Neuronal stem cell (in vitro differentiated cells): ENCODE measurements around the gene HLA-E.

Experiments used
- DNase-seq: peaks from one replicate; pipeline ENCODE4 v3.0.0-alpha.2; 2013; ENCODE audit warnings: low spot score
- H2AFZ ChIP-seq: one replicate; pipeline ENCODE4 v1.6.1; 2013; ENCODE audit warnings: mild to moderate bottlenecking, low read length, inconsistent platforms
- H2AK5ac ChIP-seq: 2 replicates; pipeline ENCODE4 v1.6.1; 2013; ENCODE audit warnings: low read depth, mild to moderate bottlenecking, inconsistent platforms, low read length, moderate library complexity, mixed read lengths
- H2BK120ac ChIP-seq: 2 replicates; pipeline ENCODE4 v1.6.1; 2013; ENCODE audit warnings: low read depth, mild to moderate bottlenecking, inconsistent platforms, low read length, moderate library complexity, mixed read lengths
- H2BK12ac ChIP-seq: one replicate; pipeline ENCODE4 v1.6.1; 2013; ENCODE audit warnings: low read length, inconsistent platforms
- H2BK15ac ChIP-seq: 2 replicates; pipeline ENCODE4 v1.6.1; 2013; ENCODE audit warnings: mild to moderate bottlenecking, low read length, inconsistent platforms, mixed read lengths
- H2BK5ac ChIP-seq: one replicate; pipeline ENCODE4 v1.6.1; 2013; ENCODE audit warnings: inconsistent platforms, mild to moderate bottlenecking, low read length, moderate library complexity
- H3K14ac ChIP-seq: one replicate; pipeline ENCODE4 v1.6.1; 2013; ENCODE audit warnings: low read length, inconsistent platforms
- H3K18ac ChIP-seq: 2 replicates; pipeline ENCODE4 v1.6.1; 2013; ENCODE audit warnings: low read length, inconsistent platforms
- H3K23ac ChIP-seq: 2 replicates; pipeline ENCODE4 v1.6.1; 2013; ENCODE audit warnings: low read depth, mild to moderate bottlenecking, mixed read lengths, low read length, inconsistent platforms; ENCODE audit not compliant: poor library complexity
- H3K27ac ChIP-seq: replicated peaks from 3 replicates; pipeline ENCODE4 v1.5.1; 2013; ENCODE audit warnings: low read length, inconsistent platforms
- H3K27me3 ChIP-seq, 3 experiments: 2 replicates each; pipeline ENCODE4 v1.6.1; 2013; ENCODE audit warnings: low read length in 3 of 3, mild to moderate bottlenecking in 2 of 3, inconsistent platforms in 1 of 3, low read depth in 1 of 3, mixed read lengths in 1 of 3, moderate library complexity in 1 of 3; ENCODE audit not compliant: control insufficient read depth in 3 of 3, insufficient read depth in 3 of 3
- H3K36me3 ChIP-seq, 2 donors: replicated peaks in 1 of 2; 2 replicates each; pipeline ENCODE4 v1.6.1; 2013; ENCODE audit warnings: low read length in 2 of 2; ENCODE audit not compliant: control insufficient read depth in 2 of 2, insufficient read depth in 2 of 2
- H3K4ac ChIP-seq: 2 replicates; pipeline ENCODE4 v1.6.1; 2013; ENCODE audit warnings: inconsistent platforms, mild to moderate bottlenecking, low read length, moderate library complexity
- H3K4me1 ChIP-seq, 2 donors: 1 replicate in 1 of 2; 2 replicates in 1 of 2; pipeline ENCODE4 v1.6.1; 2013; ENCODE audit warnings: low read length in 2 of 2, low read depth in 1 of 2; ENCODE audit not compliant: control insufficient read depth in 2 of 2, insufficient read depth in 1 of 2
- H3K4me2 ChIP-seq: one replicate; pipeline ENCODE4 v1.6.1; 2013; ENCODE audit warnings: mild to moderate bottlenecking, low read length, inconsistent platforms; ENCODE audit not compliant: insufficient read depth, poor library complexity, severe bottlenecking
- H3K4me3 ChIP-seq, 2 donors: 2 replicates each; pipeline ENCODE4 v1.5.1; 2013; ENCODE audit warnings: low read length in 2 of 2, mild to moderate bottlenecking in 2 of 2, inconsistent platforms in 1 of 2, moderate library complexity in 1 of 2
- H3K79me1 ChIP-seq: one replicate; pipeline ENCODE4 v1.6.1; 2013; ENCODE audit warnings: low read depth, mild to moderate bottlenecking, inconsistent platforms, low read length, moderate library complexity
- H3K9ac ChIP-seq: one replicate; pipeline ENCODE4 v1.6.1; 2013; ENCODE audit warnings: mild to moderate bottlenecking, low read depth, low read length, inconsistent platforms; ENCODE audit not compliant: poor library complexity
- H3K9me3 ChIP-seq, 2 donors: replicated peaks in 1 of 2; 2 replicates each; pipeline versions ENCODE3 to v1.6.1; 2013; ENCODE audit warnings: low read length in 2 of 2, mild to moderate bottlenecking in 2 of 2, inconsistent platforms in 1 of 2, low read depth in 1 of 2, mixed read lengths in 1 of 2, moderate library complexity in 1 of 2; ENCODE audit not compliant: control insufficient read depth in 2 of 2, insufficient read depth in 1 of 2
- H4K8ac ChIP-seq: one replicate; pipeline ENCODE4 v1.6.1; 2013; ENCODE audit warnings: low read depth, mild to moderate bottlenecking, inconsistent platforms, low read length, moderate library complexity
- H4K91ac ChIP-seq: one replicate; pipeline ENCODE4 v1.6.1; 2013; ENCODE audit warnings: low read length, low read depth, mild to moderate bottlenecking, inconsistent platforms; ENCODE audit not compliant: poor library complexity
- WGBS, 2 donors: extraction: QIAGEN DNeasy Blood & Tissue Kit; methylation state at CpG; one replicate each; pipeline ENCODE4 v1.1.7; 2013; ENCODE audit warnings: missing lambda C conversion rate in 2 of 2, mixed read lengths in 1 of 2; ENCODE audit not compliant: insufficient read length in 2 of 2, insufficient replicate concordance in 1 of 2; ENCODE audit errors: extremely low coverage in 2 of 2; 5-methylcytosine and 5-hydroxymethylcytosine counted together

Gene HLA-E

DNA sequence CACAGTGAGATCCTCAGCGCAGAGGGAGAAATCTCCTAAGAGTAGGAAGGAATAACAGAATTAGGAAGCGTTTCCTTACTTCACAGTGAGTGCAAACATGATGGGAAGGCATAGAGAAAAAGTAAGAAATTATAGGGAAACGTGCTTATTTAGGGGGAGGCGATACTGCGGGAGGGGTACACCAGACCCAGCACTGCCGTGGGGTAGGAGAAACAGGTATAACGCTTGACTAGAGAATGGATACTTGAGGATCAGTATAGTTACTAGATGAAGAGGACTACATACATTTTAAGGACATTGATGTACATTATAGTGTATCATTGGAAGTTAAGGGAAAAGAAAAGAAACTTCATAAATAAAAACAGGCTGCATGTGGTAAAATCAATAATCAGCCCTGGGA lies 26.8 kb upstream of the HLA-E start:
- Histone ChIP-seq H3K23ac (no peak overlapping the region), H3K79me1 (no peaks in the 10 kb centered on the region), H3K27ac (no peak overlapping the region), H3K4me1 (peaks cover 0 to 3% of the 10 kb centered on the region in 2 donors), H3K14ac (no peak overlapping the region), H2AFZ (no peak overlapping the region), H3K4me2 (no peak overlapping the region), H4K8ac (no peak overlapping the region), H4K91ac (no peak overlapping the region), H2BK120ac (no peak overlapping the region), H2BK12ac (no peak overlapping the region), H2BK5ac (no peak overlapping the region), H2BK15ac (no peak overlapping the region), H3K36me3 (no peaks in the 10 kb centered on the region), H3K9me3 (peaks cover 2 to 6% of the 10 kb centered on the region in 2 donors), H3K9ac (no peak overlapping the region), H3K18ac (no peak overlapping the region), H2AK5ac (no peak overlapping the region), H3K4ac (no peak overlapping the region), H3K27me3 (peaks cover 16 to 98% (median 69%) of the 10 kb centered on the region in 3 experiments), H3K4me3 (no peak overlapping the region)
- WGBS, 2 donors, result no CpG with 5 or more reads among the region's 7 CpGs
- DNase-seq, result no peak

DNA sequence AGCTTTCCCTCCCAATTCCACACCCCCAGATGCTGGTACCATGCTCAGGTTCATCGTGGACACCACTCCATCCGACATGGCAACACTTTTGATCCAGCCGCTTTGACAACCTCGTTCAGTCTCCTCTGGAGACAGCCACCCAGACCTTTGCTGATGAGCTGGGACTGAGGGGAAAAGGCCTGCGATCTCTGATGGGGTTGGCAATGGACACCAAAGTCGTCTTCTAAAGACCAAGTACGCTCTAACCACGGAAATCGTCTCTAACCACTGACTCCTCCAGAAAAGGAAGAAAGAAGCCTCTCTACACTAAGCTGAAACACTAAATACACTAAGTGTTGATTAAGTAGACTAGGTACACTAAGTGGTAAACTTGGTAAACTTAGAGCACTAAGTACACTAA lies 26.1 kb upstream of the HLA-E start:
- Histone ChIP-seq H2BK5ac (no peak overlapping the region), H3K4me2 (no peak overlapping the region), H4K91ac (no peak overlapping the region), H3K14ac (no peak overlapping the region), H3K4me1 (peaks cover 0 to 3% of the 10 kb centered on the region in 2 donors), H2BK12ac (no peak overlapping the region), H2BK120ac (no peak overlapping the region), H3K18ac (no peak overlapping the region), H2BK15ac (no peak overlapping the region), H2AFZ (no peak overlapping the region), H3K4me3 (peak overlapping the region in 1 of 2 donors; percentile 56), H3K9ac (no peak overlapping the region), H3K79me1 (no peaks in the 10 kb centered on the region), H3K9me3 (peaks cover 2 to 11% of the 10 kb centered on the region in 2 donors), H4K8ac (no peak overlapping the region), H3K36me3 (no peaks in the 10 kb centered on the region), H3K4ac (no peak overlapping the region), H3K23ac (no peak overlapping the region), H3K27me3 (peaks cover 16 to 96% (median 70%) of the 10 kb centered on the region in 3 experiments), H3K27ac (no peak overlapping the region), H2AK5ac (no peak overlapping the region)
- WGBS, 2 donors, result no CpG with 5 or more reads among the region's 9 CpGs
- no peak for DNase-seq

DNA sequence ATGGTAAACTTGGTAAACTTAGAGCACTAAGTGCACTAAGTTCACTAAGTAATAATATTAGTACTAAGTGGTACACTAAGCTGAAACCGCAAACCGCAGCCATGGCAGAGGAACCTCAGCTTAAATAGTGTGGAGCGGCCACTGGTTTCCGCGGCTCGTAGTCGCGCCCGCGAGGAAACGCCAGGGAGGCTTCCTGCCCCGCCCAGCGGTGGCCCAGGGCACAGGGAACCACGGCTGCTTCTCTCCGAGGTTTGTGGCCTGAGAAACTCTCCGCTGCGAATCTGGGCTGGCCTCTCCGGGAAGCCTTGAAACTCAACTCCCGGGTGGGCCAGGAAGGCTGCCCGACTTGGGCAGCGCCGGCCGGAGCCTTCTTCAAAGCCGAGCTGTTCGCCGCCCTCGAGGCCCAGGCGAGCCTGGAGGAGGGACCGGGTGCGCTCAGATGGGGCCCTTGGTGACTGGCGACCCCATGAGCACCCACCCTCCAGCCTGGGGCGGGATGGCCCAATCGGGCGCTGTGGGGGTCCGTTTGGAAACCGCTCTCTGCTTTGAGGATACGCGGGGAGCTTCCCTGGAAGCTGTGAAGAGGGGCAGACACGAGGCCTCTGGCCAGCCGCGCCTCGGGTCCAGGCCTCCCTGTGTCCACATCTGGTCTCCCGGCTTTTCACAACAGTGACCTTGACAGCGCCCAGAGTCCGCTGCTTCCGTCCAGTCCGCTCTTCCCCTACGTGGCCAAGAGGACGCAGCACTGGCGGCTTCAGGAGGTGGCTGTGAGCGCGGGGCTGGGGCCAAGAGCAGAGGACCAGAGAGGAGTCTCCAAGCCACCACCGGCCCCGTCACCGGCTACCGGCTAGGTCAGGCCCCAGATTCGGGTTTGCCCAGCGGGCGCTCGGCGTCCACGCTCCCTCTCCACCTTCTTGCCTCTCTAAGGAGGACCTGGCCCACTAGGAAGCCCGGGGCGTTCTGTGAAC lies 25.4 kb upstream of the HLA-E start:
- Histone ChIP-seq H4K8ac (no peak overlapping the region), H3K36me3 (no peaks in the 10 kb centered on the region), H3K27me3 (peaks cover 16 to 94% (median 73%) of the 10 kb centered on the region in 3 experiments), H3K18ac (no peak overlapping the region), H3K23ac (peak overlapping the region; percentile 13), H3K14ac (no peak overlapping the region), H3K9me3 (peaks cover 2 to 11% of the 10 kb centered on the region in 2 donors), H3K4me3 (no peak overlapping the region), H2AFZ (no peak overlapping the region), H3K4ac (no peak overlapping the region), H2BK120ac (peak overlapping the region; percentile 73), H3K79me1 (no peaks in the 10 kb centered on the region), H4K91ac (no peak overlapping the region), H2AK5ac (no peak overlapping the region), H3K9ac (no peak overlapping the region), H3K4me2 (no peak overlapping the region), H2BK5ac (no peak overlapping the region), H2BK15ac (no peak overlapping the region), H3K27ac (no peak overlapping the region), H3K4me1 (peaks cover 0 to 3% of the 10 kb centered on the region in 2 donors), H2BK12ac (no peak overlapping the region)
- WGBS, 2 donors, result no CpG with 5 or more reads among the region's 64 CpGs
- DNase-seq, result no peak

GRCh38 chr6:30465595-30466306 lies 23.6 kb upstream of the HLA-E start:
- H2AFZ ChIP-seq, result peak overlapping the region; percentile 99
- peaks cover 0 to 11% of the 10 kb centered on the region in 2 donors for H3K9me3 ChIP-seq
- H2BK120ac ChIP-seq, result no peak overlapping the region
- no peak overlapping the region for H2AK5ac ChIP-seq
- no peak overlapping the region for H3K9ac ChIP-seq
- H3K4me1 ChIP-seq, result peaks cover 0 to 3% of the 10 kb centered on the region in 2 donors
- H3K36me3 ChIP-seq, result no peaks in the 10 kb centered on the region
- H3K14ac ChIP-seq, result no peak overlapping the region
- H3K18ac ChIP-seq, result no peak overlapping the region
- no peak overlapping the region for H4K91ac ChIP-seq
- H3K4me3 ChIP-seq, result peak overlapping the region in 1 of 2 donors; percentile 41
- H3K27me3 ChIP-seq, result peaks cover 18 to 91% (median 75%) of the 10 kb centered on the region in 3 experiments
- H2BK5ac ChIP-seq, result no peak overlapping the region
- no peak overlapping the region for H2BK15ac ChIP-seq
- H3K4me2 ChIP-seq, result peak overlapping the region; percentile 81
- no peak overlapping the region for H3K4ac ChIP-seq
- H4K8ac ChIP-seq, result no peak overlapping the region
- no peak overlapping the region for H3K27ac ChIP-seq
- WGBS, 2 donors, result no CpG with 5 or more reads among the region's 13 CpGs
- DNase-seq, result no peak
- no peaks in the 10 kb centered on the region for H3K79me1 ChIP-seq
- no peak overlapping the region for H2BK12ac ChIP-seq
- no peak overlapping the region for H3K23ac ChIP-seq
